Stimulated activated naive B cell treated with anti-CD40 and anti-IgM and Interleukin-4, amounts not matched to agents 10 μg/mL and 1 μg/mL and 100 μg/mL, for 72 hours (primary cell): ENCODE results near the gene RECQL5.

Experiments
- ATAC-seq, 2 donors: fragments of 150-1000 bp; cut with Tn5 transposase; replicated peaks; 2 replicates each; pipeline ENCODE4 v1.10.0; 2021; ENCODE audit warnings: moderate library complexity in 1 of 2
- DNase-seq: peaks from one replicate; pipeline ENCODE4 v3.0.0; 2021
- H3K27ac Mint-ChIP-seq: one replicate; pipeline ENCODE4 v1.8.0; 2022; ENCODE audit warnings: mild to moderate bottlenecking, mixed read lengths
- H3K27me3 Mint-ChIP-seq, 2 donors: one replicate each; pipeline ENCODE4 v1.8.0; 2022; ENCODE audit warnings: mixed read lengths in 2 of 2
- H3K36me3 Mint-ChIP-seq, 2 donors: one replicate each; pipeline ENCODE4 v1.8.0; 2022; ENCODE audit warnings: mixed read lengths in 2 of 2, mild to moderate bottlenecking in 1 of 2
- H3K4me1 Mint-ChIP-seq, 2 donors: one replicate each; pipeline ENCODE4 v1.8.0; 2022; ENCODE audit warnings: mixed read lengths in 2 of 2, mild to moderate bottlenecking in 1 of 2
- H3K4me3 Mint-ChIP-seq, 2 donors: one replicate each; pipeline ENCODE4 v1.8.0; 2022; ENCODE audit warnings: mild to moderate bottlenecking in 2 of 2, mixed read lengths in 2 of 2, moderate library complexity in 1 of 2
- H3K9me3 Mint-ChIP-seq, 2 donors: one replicate each; pipeline ENCODE4 v1.8.0; 2022; ENCODE audit warnings: mixed read lengths in 2 of 2, mild to moderate bottlenecking in 1 of 2

The RECQL5 gene

GRCh38 chr17:75676461-75676860, 9.5 kb upstream of the RECQL5 start:
- no peak for DNase-seq
- H3K36me3 Mint-ChIP-seq, result peaks cover 22 to 47% of the 10 kb centered on the region in 2 donors
- no peak for ATAC-seq

GRCh38 chr17:75673487-75673886, 6.5 kb upstream of the RECQL5 start:
- Mint-ChIP-seq H3K27me3 (no peaks in the 10 kb centered on the region), H3K4me1 (peaks cover 12 to 30% of the 10 kb centered on the region in 2 donors), H3K9me3 (no peaks in the 10 kb centered on the region), H3K27ac (no peak overlapping the region), H3K4me3 (no peak overlapping the region), H3K36me3 (peaks cover 19 to 43% of the 10 kb centered on the region in 2 donors)
- no peak for DNase-seq
- ATAC-seq, result no peak

More at GRCh38 chr17:75676461-75676860, 9.5 kb upstream of the RECQL5 start:
- Mint-ChIP-seq H3K9me3 (no peaks in the 10 kb centered on the region), H3K27ac (no peak overlapping the region), H3K27me3 (no peaks in the 10 kb centered on the region), H3K4me3 (no peak overlapping the region), H3K4me1 (peaks cover 16 to 25% of the 10 kb centered on the region in 2 donors)

- Mint-ChIP-seq H3K4me1 (peaks cover 11 to 26% of the 10 kb centered on the region in 2 donors), H3K9me3 (no peaks in the 10 kb centered on the region), H3K36me3 (peaks cover 18 to 43% of the 10 kb centered on the region in 2 donors), H3K4me3 (no peak overlapping the region), H3K27me3 (no peaks in the 10 kb centered on the region), H3K27ac (no peak overlapping the region)
- no peak for ATAC-seq
- no peak for DNase-seq
Observed at GRCh38 chr17:75672011-75672410, 5.1 kb upstream of the RECQL5 start.

GRCh38 chr17:75670868-75671267, 3.9 kb upstream of the RECQL5 start:
- ATAC-seq (no peak), DNase-seq (no peak)
- H3K9me3 Mint-ChIP-seq, result no peaks in the 10 kb centered on the region
- peaks cover 14 to 32% of the 10 kb centered on the region in 2 donors for H3K4me1 Mint-ChIP-seq
- no peak overlapping the region for H3K27ac Mint-ChIP-seq
- no peaks in the 10 kb centered on the region for H3K27me3 Mint-ChIP-seq
- H3K4me3 Mint-ChIP-seq, result no peak overlapping the region
- peaks cover 18 to 40% of the 10 kb centered on the region in 2 donors for H3K36me3 Mint-ChIP-seq

- Mint-ChIP-seq H3K27ac (peak overlapping the region; percentile 22), H3K4me1 (peaks cover 23 to 41% of the 10 kb centered on the region in 2 donors), H3K27me3 (no peaks in the 10 kb centered on the region), H3K9me3 (peaks cover 0 to 3% of the 10 kb centered on the region in 2 donors), H3K4me3 (no peak overlapping the region), H3K36me3 (peaks cover 24 to 43% of the 10 kb centered on the region in 2 donors)
- ATAC-seq, result no peak
- DNase-seq, result no peak
Observed at GRCh38 chr17:75668489-75668888, 1.5 kb upstream of the RECQL5 start.

- Mint-ChIP-seq H3K27ac (no peak overlapping the region), H3K4me3 (no peak overlapping the region), H3K36me3 (peaks cover 20 to 36% of the 10 kb centered on the region in 2 donors), H3K9me3 (peaks cover 0 to 3% of the 10 kb centered on the region in 2 donors), H3K27me3 (no peaks in the 10 kb centered on the region), H3K4me1 (peaks cover 22 to 41% of the 10 kb centered on the region in 2 donors)
- DNase-seq (no peak), ATAC-seq (no peak)
Observed at GRCh38 chr17:75667825-75668224, 871 bp upstream of the RECQL5 start.

GRCh38 chr17:75665981-75666380, 973 bp downstream of the RECQL5 start:
- H3K9me3 Mint-ChIP-seq, result peaks cover 0 to 3% of the 10 kb centered on the region in 2 donors
- H3K27me3 Mint-ChIP-seq, result no peaks in the 10 kb centered on the region
- H3K27ac Mint-ChIP-seq, result peak overlapping the region; percentile 76
- ATAC-seq, result no peak
- peaks cover 24 to 30% of the 10 kb centered on the region in 2 donors for H3K36me3 Mint-ChIP-seq
- peaks cover 31 to 52% of the 10 kb centered on the region in 2 donors for H3K4me1 Mint-ChIP-seq
- H3K4me3 Mint-ChIP-seq, result peak overlapping the region; percentile 70 to 71
- no peak for DNase-seq

GRCh38 chr17:75664099-75664549, 2.8 kb downstream of the RECQL5 start:
- Mint-ChIP-seq H3K4me1 (peaks cover 26 to 50% of the 10 kb centered on the region in 2 donors), H3K27ac (peak overlapping the region; percentile 90), H3K27me3 (no peaks in the 10 kb centered on the region), H3K36me3 (peaks cover 21 to 32% of the 10 kb centered on the region in 2 donors), H3K9me3 (peaks cover 0 to 3% of the 10 kb centered on the region in 2 donors), H3K4me3 (peak overlapping the region; percentile 40 to 70)
- peak; percentile 90 to 91 for ATAC-seq
- DNase-seq, result peak; percentile 70

- Mint-ChIP-seq H3K9me3 (peaks cover 0 to 3% of the 10 kb centered on the region in 2 donors), H3K27me3 (no peaks in the 10 kb centered on the region), H3K4me1 (peaks cover 22 to 44% of the 10 kb centered on the region in 2 donors), H3K4me3 (no peak overlapping the region), H3K36me3 (peaks cover 21 to 32% of the 10 kb centered on the region in 2 donors), H3K27ac (no peak overlapping the region)
- ATAC-seq (no peak), DNase-seq (no peak)
Observed at GRCh38 chr17:75662511-75662910, 4.4 kb downstream of the RECQL5 start.

GRCh38 chr17:75661531-75661930, 5.4 kb downstream of the RECQL5 start:
- Mint-ChIP-seq H3K9me3 (peaks cover 0 to 3% of the 10 kb centered on the region in 2 donors), H3K4me3 (peak overlapping the region in 1 of 2 donors; percentile 30), H3K36me3 (peaks cover 26 to 38% of the 10 kb centered on the region in 2 donors), H3K27ac (no peak overlapping the region), H3K27me3 (no peaks in the 10 kb centered on the region), H3K4me1 (peaks cover 22 to 44% of the 10 kb centered on the region in 2 donors)
- ATAC-seq, result no peak
- no peak for DNase-seq

- H3K27me3 Mint-ChIP-seq, result no peaks in the 10 kb centered on the region
- H3K4me3 Mint-ChIP-seq, result no peak overlapping the region
- H3K36me3 Mint-ChIP-seq, result peaks cover 24 to 34% of the 10 kb centered on the region in 2 donors
- peak overlapping the region; percentile 34 for H3K27ac Mint-ChIP-seq
- peaks cover 9 to 24% of the 10 kb centered on the region in 2 donors for H3K4me1 Mint-ChIP-seq
- no peaks in the 10 kb centered on the region for H3K9me3 Mint-ChIP-seq
- DNase-seq, result no peak
- no peak for ATAC-seq
Observed at GRCh38 chr17:75658237-75658636, 8.7 kb downstream of the RECQL5 start.

GRCh38 chr17:75654176-75654575, 12.8 kb downstream of the RECQL5 start:
- DNase-seq (no peak), ATAC-seq (no peak)
- Mint-ChIP-seq H3K36me3 (peaks cover 35 to 48% of the 10 kb centered on the region in 2 donors), H3K9me3 (no peaks in the 10 kb centered on the region), H3K27me3 (no peaks in the 10 kb centered on the region), H3K4me1 (peaks cover 4 to 11% of the 10 kb centered on the region in 2 donors), H3K27ac (no peak overlapping the region), H3K4me3 (no peak overlapping the region)

- no peak for DNase-seq
- peak overlapping the region; percentile 77 for H3K27ac Mint-ChIP-seq
- H3K9me3 Mint-ChIP-seq, result no peaks in the 10 kb centered on the region
- H3K4me3 Mint-ChIP-seq, result no peak overlapping the region
- peaks cover 44 to 56% of the 10 kb centered on the region in 2 donors for H3K36me3 Mint-ChIP-seq
- H3K27me3 Mint-ChIP-seq, result no peaks in the 10 kb centered on the region
- peaks cover 4 to 11% of the 10 kb centered on the region in 2 donors for H3K4me1 Mint-ChIP-seq
- ATAC-seq, result peak; percentile 67 to 69
Observed at GRCh38 chr17:75652934-75653549, 13.9 kb downstream of the RECQL5 start.

- DNase-seq (no peak), ATAC-seq (no peak)
- Mint-ChIP-seq H3K9me3 (no peaks in the 10 kb centered on the region), H3K4me3 (no peak overlapping the region), H3K27ac (no peak overlapping the region), H3K4me1 (peaks cover 4 to 11% of the 10 kb centered on the region in 2 donors), H3K36me3 (peaks cover 48 to 61% of the 10 kb centered on the region in 2 donors), H3K27me3 (no peaks in the 10 kb centered on the region)
Observed at GRCh38 chr17:75652341-75652740, 14.6 kb downstream of the RECQL5 start.

GRCh38 chr17:75650874-75651273, 16.1 kb downstream of the RECQL5 start:
- Mint-ChIP-seq H3K36me3 (peaks cover 48 to 57% of the 10 kb centered on the region in 2 donors), H3K9me3 (no peaks in the 10 kb centered on the region), H3K27ac (no peak overlapping the region), H3K4me1 (peaks cover 12 to 22% of the 10 kb centered on the region in 2 donors), H3K27me3 (no peaks in the 10 kb centered on the region), H3K4me3 (no peak overlapping the region)
- ATAC-seq, result no peak
- no peak for DNase-seq
